ENCODE measurements around the gene TEDC1.

- TF ChIP-seq CTCF (IDR thresholded peaks at IDR 0.05), result no peak
- TF ChIP-seq POLR2A (IDR thresholded peaks at IDR 0.05), result no peak
Observed at GRCh38 chr14:105499256-105500035, 8.4 kb downstream of the TEDC1 start.

Data from lower leg skin (tissue), 3 donors.